GM12892 (cell line): ENCODE results near the gene TIMM44.

Experiments used
- POLR2A ChIP-seq: IDR thresholded peaks from 2 replicates; pipeline ENCODE4 v1.6.1; 2011; ENCODE audit warnings: low read depth, low read length, control low read depth
- POLR2AphosphoS5 ChIP-seq: IDR thresholded peaks from 2 replicates; pipeline ENCODE4 v1.6.1; 2011; ENCODE audit warnings: low read depth, low read length, control low read depth

DNA sequence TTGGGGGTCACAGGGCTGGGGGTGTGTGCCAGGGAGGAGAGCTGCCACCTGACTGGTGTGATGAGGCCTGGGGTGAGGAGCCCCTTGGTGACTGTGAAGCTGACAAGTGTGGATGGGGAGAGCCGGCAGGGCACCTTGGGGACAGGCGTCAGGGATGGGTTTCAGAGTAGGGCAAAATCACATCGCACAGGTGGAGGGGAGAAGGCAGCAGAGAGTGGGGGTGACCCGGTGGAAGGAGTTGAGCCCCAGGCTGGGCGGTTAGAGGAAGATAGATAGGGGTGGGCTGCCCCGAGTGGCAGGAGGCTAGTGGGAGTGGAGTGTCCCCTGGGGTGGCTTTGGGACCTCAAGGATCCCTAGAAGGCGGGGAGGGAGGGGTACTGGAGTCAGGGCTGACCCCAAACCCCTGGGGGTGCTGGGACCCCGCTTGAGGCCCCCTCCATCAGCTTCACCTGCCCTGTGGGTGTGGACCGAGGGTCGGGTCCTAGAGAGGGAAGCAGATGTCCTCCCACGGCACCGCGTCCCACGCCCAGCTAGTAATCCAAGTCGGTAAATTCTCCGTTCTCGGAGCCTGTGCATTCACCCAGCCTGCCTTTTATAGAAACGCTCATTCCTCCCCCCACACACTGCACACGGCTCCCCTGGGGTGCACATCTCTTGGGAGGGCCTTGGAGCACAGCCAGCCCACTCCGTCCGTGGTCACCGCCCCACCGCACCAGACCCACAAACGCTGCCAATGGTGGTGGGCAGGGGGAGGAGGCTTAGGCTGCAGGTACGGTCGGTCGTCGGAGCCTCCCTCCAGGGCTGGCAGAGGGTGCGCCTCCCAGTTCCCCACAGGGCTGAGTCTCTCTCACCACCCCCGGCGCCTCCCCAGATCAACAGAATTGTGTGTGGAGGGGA, 19.9 kb downstream of the TIMM44 start:
- TF ChIP-seq POLR2A (no peak), POLR2AphosphoS5 (no peak)
